Fibroblast of skin of left quadriceps (primary cell): Measurements from ENCODE around the gene SYTL3.
"Not testable (repeated sequence)": the region's sequence is repeated elsewhere in the genome, so short reads cannot be mapped to it uniquely, and the experiment has no call there.

Experiments
- DNase-seq, 2 experiments: peaks; one replicate each; pipeline ENCODE4 v3.0.0-alpha.2; 2013; ENCODE audit warnings: low read depth in 2 of 2

The SYTL3 gene

GRCh38 chr6:158649289-158650143, at the start of gene SYTL3:
Gene SYTL3, plus strand, starts transcription at chr6:158650054. Its CDS starts 13,215 bp downstream, at chr6:158663269.
- DNase-seq = no peak

DNA sequence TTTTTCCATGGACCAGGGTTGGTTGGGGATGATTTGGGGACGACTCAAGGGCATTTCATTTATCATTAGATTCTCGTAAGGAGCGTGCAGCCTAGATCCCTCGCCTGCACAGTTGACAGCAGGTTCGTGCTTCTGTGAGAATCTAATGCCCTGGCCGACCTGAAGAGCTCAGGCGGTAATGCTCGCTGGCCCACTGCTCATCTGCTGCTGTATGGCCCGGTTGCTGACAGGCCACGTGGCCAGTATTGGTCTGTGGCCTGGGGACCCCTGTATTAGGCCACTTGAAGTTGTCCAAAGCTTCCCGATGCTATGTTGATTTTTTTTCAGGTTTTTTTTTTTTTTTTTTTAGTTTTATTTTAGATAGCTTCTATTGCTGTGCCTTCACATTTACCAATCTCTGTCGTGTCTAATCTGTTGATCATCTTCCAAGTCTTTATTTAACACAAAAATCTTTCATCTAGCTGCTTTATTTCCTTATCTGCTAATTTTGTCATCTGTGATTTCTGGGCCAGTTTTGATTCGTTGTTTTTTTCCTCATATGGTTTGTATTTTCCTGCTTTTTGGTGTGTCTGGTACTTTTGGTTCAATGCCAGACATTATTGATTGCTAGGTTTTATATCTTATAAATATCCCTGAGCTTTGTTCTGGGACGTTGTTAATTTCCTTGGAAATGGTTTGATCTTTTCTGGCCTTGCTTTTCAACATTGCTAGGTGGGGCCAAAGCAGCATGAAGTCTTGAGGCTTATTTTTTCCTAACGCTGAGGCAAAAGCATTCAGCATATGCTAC, 46.4 kb upstream of the SYTL3 start:
- no peak for DNase-seq

- DNase-seq = no peak
These were observed 45.8 kb upstream of the SYTL3 start for GRCh38 chr6:158604048-158604406.

DNA sequence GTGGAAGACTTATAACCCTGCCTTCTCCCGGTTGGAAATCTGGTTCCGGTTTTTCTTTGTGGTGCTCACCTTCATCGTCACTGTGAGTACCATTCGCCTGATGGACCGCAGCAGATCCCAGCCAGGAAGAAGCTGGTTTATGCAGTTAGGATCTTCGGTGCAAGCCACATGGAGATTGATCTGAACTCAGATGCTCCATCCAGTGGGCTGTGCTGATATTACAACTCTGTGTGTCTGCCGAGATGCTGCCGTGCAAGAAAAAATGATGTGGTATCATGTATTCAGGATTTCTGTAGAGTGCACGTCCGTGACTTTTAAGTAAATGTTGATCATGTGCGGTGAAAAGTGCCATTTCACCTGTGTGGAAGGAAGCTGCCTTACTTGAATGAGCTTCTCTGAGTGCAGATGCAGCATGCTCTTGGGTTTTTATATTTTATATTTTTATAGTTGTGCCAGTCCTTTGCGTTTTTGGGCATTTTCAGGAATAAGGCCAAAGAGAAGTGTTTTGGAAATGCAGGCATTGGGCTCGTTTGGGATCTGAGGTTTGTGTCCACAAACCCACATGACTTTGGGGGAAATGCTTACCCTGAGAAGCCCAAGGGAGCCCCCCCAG, 44.5 kb upstream of the SYTL3 start:
- DNase-seq = peak; percentile 51 to 53

- DNase-seq = not testable (repeated sequence)
These were observed 43.8 kb upstream of the SYTL3 start for GRCh38 chr6:158606011-158606410.

DNA sequence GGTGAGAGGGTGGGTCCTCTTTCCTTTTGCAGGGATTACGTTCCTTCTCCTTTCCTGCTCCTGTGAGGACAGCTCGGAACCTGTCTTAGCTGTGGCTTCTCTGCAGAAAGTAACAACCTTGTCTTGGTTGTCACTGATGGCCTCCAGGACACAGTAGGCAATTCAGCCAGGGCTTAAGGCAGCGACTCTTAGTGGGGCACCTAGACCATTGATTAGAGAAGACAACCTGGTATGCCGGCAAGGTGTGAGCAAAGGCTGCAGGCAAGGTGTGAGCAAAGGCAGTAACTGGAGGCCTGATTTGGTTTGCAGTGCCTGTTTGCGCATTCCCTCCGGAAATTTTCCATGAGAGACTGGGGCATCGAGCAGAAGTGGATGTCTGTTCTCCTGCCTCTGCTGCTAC, 42.9 kb upstream of the SYTL3 start:
- no peak for DNase-seq

DNA sequence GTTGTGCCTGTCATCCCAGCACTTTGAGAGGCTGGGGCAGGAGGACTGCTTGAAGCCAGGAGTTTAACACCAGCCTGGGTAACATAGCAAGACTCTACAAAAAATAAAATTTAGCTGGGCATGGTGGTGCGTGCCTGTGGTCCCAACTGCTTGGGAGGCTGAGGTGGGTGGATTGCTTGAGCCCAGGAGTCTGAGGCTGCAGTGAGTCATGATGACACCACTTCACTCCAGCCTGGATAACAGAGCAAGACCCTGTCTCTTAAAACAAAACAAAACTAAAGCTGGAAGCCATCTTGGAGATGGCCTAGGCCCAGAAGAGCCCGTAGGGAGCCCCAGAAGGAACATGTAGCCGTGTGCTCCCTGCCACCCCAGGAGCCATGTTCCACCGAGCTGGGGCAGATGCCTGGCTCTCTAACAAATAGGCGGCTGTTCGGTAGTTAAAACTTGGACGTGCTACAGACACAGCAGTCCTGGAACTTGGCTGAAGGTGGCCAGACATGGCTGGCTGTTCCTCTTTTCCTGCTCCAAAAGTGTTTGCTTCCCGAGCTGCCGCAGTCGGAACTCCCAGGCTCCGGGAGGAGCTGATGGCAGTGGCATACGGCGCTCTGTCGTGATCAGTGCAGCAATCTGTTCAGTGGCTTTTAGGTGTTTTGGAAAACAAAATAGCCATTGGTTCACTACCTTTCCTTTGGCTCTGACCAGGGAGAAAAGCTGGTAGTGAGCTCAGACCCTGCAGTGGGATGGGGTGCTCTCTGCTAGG, 42.3 kb upstream of the SYTL3 start:
- DNase-seq = no peak

DNA sequence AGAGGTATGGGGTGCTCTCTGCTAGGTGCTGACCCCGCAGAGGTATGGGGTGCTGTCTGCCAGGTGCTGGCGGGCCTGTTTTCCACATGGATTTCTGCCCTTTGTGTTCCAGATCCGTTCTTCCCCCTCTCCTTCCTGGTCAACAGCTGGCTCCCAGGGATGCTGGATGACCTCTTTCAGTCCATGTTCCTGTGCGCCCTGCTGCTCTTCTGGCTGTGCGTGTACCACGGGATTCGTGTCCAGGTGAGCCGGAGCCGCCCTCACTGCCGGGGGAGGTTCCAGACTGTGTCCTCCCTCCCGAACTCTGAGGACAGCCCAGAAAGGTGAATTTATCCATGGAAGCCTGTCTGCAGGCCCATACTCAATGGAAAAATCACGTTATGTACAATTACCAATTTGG, 41.6 kb upstream of the SYTL3 start:
- no peak for DNase-seq

DNA sequence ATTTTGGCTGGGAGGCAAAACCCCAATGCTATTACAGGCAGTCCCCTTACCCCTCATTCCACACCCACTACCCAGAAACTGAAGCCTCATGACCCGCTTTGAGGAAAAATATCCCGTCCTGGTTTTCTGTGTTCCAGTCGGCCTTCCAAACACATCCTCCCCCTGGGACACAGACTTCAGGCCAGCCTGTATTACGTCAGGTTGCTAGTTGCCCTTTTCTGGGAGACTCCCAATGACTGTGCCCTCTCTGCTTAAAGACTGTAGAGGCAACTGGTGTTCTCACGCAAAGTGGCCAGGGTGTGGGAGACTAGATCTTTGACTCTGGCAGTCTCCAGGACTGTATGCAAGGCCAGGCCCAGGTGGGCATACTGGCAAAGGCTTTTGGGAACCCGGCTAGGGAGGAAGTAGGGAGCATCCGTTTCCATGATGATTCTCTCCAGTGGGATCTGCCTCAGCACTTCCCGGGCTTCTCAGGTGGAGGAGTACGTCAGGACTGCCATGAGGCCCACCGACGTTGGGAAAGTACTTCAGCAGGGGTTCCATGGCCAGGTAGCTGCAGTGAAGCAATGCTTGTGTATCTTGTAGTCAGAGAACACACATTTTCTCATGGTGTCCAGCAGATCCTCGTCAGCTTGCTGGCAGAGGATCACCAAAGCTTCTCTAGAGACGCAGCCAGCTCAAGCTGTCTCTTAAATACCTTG, 40.2 kb upstream of the SYTL3 start:
- no peak for DNase-seq

GRCh38 chr6:158610319-158610968, 39.4 kb upstream of the SYTL3 start:
- DNase-seq = no peak

GRCh38 chr6:158611039-158611438, 38.8 kb upstream of the SYTL3 start:
- no peak for DNase-seq

DNA sequence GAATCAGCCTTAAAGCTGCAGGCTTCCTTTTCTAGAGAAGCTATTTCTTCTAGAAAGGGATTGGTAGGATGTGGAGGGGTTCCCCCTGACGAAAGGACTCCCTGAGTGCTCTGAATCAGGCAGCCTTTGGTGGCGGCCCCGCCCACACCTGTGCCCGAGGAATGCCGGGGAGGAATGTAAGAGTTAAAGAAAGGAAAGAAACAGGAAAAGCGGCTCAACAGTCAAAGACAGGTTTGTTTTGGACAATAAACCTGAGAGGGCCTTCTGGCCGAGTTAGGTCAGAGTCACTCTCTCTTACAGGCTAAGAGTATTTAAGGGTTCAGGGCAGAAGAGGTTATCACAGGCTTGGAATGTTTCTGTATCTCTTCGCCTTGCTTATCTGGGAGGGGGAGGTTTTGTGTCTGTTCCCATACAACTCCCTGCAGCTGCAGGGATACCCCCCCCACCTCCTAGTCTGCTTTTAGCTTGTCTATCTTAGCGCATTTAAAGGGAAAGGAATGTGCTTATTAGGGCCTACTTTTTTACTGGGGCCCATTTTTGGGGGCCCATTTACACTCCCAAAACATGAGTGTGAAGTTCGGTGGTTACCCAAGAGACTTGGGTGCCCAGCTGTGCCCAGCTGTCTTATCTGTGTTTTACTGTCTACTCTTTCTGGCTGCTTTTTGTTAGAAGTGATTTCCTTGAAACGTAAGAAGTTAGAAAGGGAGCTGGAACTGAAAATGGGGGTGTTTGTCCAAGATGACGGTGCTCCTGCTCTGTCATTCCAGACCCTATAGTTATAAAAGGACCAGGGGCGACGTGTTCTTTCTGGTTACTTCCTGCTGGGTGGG, 38.1 kb upstream of the SYTL3 start:
- no peak for DNase-seq

- not testable (repeated sequence) for DNase-seq
These were observed 35.2 kb upstream of the SYTL3 start for GRCh38 chr6:158614606-158615005.

- DNase-seq = not testable (repeated sequence)
These were observed 31.6 kb upstream of the SYTL3 start for GRCh38 chr6:158618289-158618688.

DNA sequence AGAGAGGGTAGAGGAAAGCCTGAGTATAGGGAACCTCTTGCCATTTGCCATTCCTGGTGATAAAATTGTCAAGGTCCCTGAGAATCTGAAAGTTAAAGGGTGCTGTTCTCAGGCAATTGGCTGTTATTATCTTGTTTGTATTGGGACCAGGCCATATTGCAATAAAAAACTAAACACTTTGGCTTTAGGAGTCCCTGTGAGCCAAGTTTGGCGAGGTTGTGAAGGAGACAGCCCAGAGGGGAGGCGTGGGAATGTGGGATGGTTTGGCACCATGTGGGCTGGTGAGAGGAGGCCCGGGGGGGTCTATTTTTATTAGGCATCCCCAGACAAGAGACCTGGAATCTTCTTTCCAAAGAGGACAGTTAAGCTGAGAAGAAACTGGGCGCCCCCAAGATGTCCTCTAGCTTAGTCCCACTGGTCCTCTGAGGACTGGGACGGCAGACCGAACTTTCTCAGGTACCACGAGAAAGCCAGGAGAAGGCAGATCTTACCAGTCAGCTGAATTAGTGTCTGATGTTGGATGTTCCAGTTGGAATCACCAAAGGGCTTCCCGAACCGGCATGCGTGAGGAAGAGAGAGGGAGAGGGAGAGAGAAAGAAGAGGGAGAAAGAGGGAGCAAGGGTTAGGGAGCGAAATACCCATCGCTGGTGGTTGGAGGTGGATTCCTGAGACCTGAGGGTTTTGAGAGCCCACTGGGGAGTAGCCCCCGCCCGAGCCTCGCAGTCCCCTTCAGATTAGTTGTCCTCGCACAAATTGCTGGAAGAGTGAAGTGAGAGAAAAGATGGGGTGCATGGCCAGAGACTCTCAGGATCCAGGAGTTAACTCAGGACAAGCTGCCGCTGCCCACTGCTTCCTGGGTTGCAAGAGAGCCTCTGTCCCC, 29.7 kb upstream of the SYTL3 start:
- no peak for DNase-seq

- no peak for DNase-seq
These were observed 28.7 kb upstream of the SYTL3 start for GRCh38 chr6:158620963-158621693.

DNA sequence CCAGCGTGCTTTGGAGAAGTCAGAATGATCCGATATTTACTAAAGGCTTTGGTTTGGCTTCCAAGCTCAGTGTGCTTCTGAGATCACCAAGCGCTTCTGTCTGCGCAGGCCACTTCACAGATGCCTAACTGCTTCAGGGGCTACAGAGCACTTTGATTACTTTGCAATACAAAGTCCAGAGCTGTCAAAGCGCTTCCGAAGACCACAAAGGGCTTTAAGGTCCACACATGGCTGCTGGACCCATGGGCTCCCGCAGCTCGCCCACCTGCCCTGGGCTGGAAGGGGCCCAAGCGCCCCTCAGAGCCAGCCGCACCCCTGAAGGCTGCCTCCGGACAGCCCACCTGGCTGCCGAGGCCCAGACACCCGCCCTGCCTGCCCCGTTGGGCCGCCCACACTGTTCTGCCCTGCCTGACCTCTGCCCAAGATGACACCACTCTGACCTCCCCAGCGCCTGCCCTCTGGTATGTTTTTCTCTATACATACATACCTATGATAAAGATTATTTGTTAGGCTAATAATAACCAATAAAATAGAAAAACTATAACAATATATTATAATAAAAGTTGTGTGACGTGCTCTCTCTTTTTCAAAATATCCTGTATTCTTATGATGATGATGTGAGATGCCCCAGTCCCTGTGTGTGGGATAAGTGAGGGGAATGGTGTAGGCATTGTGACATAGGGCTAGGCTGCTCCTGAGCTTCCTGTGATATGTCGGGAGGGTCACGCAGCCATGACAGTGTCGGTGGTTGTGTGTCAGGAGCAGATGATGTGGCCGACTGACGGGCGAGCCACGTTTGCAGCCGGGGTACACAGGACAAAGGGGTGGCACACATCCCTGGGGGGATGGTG, 27.9 kb upstream of the SYTL3 start:
- DNase-seq = no peak
